ENCODE results near the gene OTUD7B.
"Not testable (repeated sequence)": the region's sequence is repeated elsewhere in the genome, so short reads cannot be mapped to it uniquely, and the experiment has no call there.

DNA sequence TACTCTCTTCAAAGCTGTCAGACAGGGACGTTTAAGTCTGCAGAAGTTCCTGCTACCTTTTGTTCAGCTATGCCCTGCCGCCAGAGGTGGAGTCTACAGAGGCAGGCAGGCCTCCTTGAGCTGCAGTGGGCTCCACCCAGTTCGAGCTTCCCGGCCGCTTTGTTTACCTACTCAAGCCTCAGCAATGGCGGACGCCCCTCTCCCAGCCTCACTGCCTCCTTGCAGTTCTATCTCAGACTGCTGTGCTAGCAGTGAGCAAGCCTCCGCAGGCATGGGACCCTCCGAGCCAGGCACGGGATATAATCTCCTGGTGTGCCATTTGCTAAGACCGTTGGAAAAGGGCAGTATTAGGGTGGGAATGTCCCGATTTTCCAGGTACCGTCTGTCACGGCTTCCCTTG is 53.0 kb downstream of the OTUD7B start:
- TF ChIP-seq, protein P1, sequence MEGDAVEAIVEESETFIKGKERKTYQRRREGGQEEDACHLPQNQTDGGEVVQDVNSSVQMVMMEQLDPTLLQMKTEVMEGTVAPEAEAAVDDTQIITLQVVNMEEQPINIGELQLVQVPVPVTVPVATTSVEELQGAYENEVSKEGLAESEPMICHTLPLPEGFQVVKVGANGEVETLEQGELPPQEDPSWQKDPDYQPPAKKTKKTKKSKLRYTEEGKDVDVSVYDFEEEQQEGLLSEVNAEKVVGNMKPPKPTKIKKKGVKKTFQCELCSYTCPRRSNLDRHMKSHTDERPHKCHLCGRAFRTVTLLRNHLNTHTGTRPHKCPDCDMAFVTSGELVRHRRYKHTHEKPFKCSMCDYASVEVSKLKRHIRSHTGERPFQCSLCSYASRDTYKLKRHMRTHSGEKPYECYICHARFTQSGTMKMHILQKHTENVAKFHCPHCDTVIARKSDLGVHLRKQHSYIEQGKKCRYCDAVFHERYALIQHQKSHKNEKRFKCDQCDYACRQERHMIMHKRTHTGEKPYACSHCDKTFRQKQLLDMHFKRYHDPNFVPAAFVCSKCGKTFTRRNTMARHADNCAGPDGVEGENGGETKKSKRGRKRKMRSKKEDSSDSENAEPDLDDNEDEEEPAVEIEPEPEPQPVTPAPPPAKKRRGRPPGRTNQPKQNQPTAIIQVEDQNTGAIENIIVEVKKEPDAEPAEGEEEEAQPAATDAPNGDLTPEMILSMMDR (IDR thresholded peaks at IDR 0.05; ENCODE audit: low read length) = not testable (repeated sequence)
- TF ChIP-seq EZH2 (IDR thresholded peaks at IDR 0.05; ENCODE audit: borderline replicate concordance, low read length) = not testable (repeated sequence)
